Adrenal gland (tissue), 5 donors: ENCODE results near the gene PPM1E.

Source experiments
- POLR2A ChIP-seq, 2 donors: fragments of 450-650 bp; IDR thresholded peaks; one replicate each; pipeline ENCODE4 v1.6.1; 2017; ENCODE audit warnings: antibody characterized with exemption in 2 of 2, mild to moderate bottlenecking in 2 of 2, moderate library complexity in 1 of 2
- TF ChIP-seq, protein P1 (sequence below), 6 experiments: fragments of 450-650 bp in 4 of 6; fragments of 200-600 bp in 2 of 6; sonication (generic) in 1 of 6; IDR thresholded peaks; 1 replicate in 5 of 6; 2 replicates in 1 of 6; pipeline versions ENCODE4 v1.5.1 to v1.8.0; 2016 to 2021; ENCODE audit warnings: antibody characterized with exemption in 6 of 6, mild to moderate bottlenecking in 2 of 6, moderate library complexity in 1 of 6
- donor health status: DM: no; HTN: no; CAD: no.

DNA sequence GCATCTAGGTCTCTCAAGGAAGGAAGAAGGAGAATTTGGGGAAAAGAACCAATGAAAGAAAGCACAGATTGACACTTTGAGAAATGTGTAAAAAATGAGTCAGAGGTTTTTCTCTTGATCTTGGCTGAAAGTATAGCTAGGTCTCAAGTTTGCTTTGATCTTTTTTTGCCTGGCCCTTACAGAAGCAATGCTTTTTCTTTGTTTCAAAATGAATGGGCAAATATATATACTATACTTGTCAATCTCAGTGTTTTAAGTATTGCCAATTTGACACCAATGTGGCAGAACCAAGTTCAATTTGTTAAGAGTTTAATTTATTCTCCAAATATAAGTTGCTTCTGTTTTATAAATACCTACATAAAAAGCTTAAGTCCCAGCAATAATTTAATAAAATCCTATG lies 119.6 kb downstream of the PPM1E start:
- TF ChIP-seq, protein P1, sequence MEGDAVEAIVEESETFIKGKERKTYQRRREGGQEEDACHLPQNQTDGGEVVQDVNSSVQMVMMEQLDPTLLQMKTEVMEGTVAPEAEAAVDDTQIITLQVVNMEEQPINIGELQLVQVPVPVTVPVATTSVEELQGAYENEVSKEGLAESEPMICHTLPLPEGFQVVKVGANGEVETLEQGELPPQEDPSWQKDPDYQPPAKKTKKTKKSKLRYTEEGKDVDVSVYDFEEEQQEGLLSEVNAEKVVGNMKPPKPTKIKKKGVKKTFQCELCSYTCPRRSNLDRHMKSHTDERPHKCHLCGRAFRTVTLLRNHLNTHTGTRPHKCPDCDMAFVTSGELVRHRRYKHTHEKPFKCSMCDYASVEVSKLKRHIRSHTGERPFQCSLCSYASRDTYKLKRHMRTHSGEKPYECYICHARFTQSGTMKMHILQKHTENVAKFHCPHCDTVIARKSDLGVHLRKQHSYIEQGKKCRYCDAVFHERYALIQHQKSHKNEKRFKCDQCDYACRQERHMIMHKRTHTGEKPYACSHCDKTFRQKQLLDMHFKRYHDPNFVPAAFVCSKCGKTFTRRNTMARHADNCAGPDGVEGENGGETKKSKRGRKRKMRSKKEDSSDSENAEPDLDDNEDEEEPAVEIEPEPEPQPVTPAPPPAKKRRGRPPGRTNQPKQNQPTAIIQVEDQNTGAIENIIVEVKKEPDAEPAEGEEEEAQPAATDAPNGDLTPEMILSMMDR (IDR thresholded peaks at IDR 0.05), result no peak
- no peak for TF ChIP-seq POLR2A (IDR thresholded peaks at IDR 0.05)
